Smooth muscle cell of the pulmonary artery (primary cell): ENCODE data around the gene BEND3. TPM values are rescaled to one million over a fixed set of nuclear protein-coding genes. Genes with fewer than 3 reads are reported as not detected.

Experiments
- total RNA-seq: library from RNA; depleted of rRNA; stranded (reverse); fragments of >200 nt; gene quantifications from 2 replicates; pipeline ENCODE4 v1.2.3, GENCODE V29; 2014

Gene BEND3
- 2.4 and 2.5 TPM in 2 replicates for total RNA-seq

DNA sequence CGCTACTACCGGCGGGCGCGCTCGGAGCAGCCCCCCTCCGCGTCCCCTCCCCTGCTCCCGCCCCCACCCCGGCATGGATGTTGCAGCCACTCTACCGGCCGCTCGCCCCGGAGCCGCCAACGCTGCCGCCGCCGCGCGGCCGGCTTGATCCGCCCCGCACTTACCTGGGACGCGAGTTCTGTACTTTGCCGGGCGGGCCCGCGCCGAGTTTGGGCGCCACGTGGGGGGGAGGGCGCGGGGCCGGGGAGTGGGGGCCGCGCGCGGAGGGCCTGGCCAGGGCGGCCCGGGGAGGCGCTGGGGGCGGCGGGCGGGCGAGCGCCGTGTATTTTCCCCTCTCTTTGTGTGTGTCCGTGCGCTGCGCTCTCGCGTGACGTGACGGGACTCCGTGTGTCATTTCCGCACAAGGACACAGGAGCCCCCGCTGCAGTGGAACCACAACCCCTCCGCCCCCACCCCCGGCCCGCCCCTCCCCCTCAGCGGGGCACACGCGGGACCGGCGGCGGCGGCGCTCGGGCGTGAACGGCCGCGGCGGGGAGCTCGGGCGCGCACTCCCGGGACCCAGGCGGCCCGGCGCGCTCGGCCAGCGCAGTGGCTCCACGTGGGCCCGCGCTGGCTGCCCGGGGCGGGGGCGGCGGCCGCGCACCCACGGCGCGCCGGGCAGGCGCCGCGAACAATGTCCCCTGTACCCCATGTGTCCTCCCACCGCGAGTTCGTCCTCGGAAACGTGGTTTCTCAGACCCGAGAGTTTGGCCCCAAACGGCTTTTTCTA, at the start of gene BEND3:
Gene BEND3 (minus strand): TSS at position 590 of the 769 bp plus-strand sequence. CDS start 16,230 bp downstream, outside the sequence.

Other genes with a start within 250 kb of the BEND3 start
- 0.85 and 3.3 TPM in 2 replicates for gene CD24, start 140.8 kb downstream of the BEND3 start, total RNA-seq
- gene MTRES1, start 87.3 kb downstream of the BEND3 start, total RNA-seq: 8.0 and 9.2 TPM in 2 replicates